NCI-H524 (cell line): ENCODE results near the gene KIF17.

Experiments
- DNase-seq, 2 experiments: peaks; one replicate each; lab custom pipeline; 2025; lab: John Stamatoyannopoulos, UW

KIF17 gene

GRCh38 chr1:20660847-20661206 lies 57.0 kb downstream of the KIF17 start:
- DNase-seq = no peak

DNA sequence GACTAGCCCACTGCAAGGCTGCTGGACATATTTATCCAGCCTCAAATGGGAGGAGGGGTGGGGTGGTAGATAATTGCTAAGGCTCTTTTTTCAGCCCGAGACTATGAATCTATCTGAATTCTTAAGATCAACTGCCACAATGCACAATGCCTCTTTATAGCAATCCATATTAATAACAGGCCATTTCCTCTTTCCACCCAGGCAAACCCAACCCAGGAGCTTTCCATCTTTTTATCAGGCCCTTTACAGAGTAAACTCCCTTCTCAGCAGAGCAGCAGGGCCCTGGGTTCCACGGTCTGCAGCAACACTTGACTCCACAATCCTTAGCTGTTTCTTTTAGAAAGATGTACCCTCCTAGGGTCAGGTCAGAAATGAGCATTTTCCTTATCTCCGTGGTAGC lies 57.4 kb downstream of the KIF17 start:
- DNase-seq = no peak

DNA sequence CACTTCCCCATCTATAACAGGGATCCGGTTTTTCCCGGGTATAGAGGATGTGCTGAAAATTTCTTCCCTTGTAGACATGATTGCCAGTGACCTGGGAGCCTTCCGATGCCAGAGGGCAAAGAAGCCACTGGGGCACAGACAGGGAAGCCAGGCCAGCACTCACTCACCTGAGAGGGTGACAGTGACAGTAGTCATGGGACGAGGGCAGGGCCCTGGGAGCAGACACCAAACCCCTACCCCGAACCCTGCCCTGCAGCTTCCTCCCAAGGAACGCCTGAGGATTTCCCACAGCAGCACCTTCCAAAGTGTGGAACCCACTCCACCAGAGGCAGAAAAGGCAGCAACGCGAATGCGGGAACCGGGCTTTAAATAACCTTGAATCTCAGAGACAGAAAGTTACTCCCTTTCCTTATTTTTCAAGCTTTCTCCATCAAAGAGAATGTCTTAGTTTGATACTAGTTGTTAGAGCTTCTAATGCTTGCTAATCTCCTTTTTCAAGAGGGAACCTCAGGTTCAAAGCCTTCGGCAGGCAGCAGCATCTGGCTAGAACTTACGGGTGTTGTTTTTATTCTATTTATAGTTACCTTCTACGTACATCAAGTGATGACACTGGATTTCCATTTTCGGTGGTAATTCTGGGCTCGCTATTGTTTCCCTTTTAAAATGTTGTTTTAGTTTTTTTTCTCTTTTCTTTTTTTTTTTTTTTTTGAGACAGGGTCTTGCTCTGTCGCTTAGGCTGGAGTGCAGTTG lies 59.5 kb downstream of the KIF17 start:
- DNase-seq = no peak

DNA sequence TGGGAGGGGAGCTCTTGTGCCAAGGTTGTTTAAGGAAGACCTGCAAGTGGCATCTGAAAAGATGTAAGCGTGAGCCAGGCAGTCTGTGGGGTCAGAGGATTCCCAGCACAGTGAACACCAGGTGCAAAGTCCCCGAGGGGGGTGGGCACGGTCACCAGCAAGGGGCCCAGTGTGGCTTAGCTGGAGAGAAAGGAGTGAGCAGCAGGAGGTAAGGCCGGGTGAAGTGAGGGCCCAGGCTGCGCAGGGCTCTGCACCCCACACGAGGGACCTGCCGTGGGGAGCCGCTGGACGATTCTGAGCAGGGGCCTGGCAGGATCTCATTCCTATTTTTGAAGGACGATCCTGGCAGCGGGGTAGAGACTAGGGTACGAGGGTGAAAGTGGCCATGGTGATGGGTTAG lies 60.8 kb downstream of the KIF17 start:
- DNase-seq = no peak

DNA sequence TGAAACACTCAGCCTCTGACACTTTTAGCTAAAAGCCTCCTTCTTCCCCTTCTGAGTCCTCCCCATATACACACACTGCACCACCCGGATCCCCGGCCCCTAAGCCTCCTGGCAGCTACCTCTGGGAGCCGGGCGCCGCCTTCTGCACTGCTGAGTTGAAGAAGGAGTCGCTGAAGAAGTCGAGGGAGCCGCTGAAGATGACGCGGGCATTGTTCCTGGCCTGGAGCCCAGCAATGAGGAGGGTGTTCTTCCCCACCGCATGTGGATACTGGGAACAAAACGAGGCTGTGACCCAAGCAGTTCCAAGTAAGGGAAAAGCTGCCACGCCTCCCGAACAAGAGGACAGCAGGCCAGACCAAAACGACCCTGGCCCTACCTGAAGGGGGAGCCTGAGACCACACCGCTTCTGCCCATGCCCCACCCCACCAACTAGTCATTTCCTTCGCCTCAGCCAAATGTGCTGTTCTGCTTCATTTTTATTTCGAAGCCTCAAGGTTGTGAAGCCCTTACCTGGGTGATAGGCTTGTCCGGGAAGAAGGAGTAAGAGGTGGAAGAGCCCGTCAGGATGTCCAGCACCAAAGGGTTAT lies 63.6 kb downstream of the KIF17 start:
- DNase-seq = no peak

GRCh38 chr1:20652300-20652699 lies 65.5 kb downstream of the KIF17 start:
- no peak for DNase-seq

GRCh38 chr1:20648946-20649345 lies 68.9 kb downstream of the KIF17 start:
- no peak for DNase-seq

DNA sequence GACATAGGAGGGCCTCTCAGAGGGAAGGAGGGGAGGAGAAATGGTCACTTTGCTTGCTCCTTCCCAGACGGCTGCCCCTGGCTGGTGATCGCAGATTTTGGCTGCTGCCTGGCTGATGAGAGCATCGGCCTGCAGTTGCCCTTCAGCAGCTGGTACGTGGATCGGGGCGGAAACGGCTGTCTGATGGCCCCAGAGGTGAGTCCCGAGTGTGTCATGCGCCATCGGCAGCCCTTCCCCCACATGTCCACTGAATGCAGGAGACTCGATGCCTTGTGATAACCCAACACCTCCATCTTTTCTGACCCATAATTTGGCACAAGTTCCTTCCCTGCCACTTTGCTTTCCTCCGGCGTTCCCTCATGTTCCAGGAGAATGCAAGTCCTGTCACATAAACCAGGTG lies 69.4 kb downstream of the KIF17 start:
- DNase-seq = no peak

GRCh38 chr1:20645414-20645813 lies 72.4 kb downstream of the KIF17 start:
- DNase-seq = no peak

DNA sequence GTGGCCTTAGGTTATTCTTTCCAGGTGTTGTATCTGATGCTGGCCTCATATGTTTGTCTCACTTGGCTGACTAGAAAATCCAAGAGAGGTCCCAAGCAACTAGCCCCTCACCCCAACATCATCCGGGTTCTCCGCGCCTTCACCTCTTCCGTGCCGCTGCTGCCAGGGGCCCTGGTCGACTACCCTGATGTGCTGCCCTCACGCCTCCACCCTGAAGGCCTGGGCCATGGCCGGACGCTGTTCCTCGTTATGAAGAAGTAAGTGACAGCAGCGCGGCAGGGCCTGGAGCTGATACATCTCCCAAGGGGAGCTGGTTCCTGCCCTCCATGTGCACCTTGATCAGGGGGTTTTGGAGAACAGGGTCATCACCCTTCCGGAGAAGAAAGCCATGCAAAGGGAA lies 73.4 kb downstream of the KIF17 start:
- no peak for DNase-seq

GRCh38 chr1:20643080-20643479 lies 74.7 kb downstream of the KIF17 start:
- no peak for DNase-seq

- no peak for DNase-seq
Measured at GRCh38 chr1:20641975-20642374, 75.8 kb downstream of the KIF17 start.

GRCh38 chr1:20640183-20640597 lies 77.6 kb downstream of the KIF17 start:
- peak in 1 of 2 experiments; percentile 47 for DNase-seq

GRCh38 chr1:20636785-20637347 lies 80.9 kb downstream of the KIF17 start:
- no peak for DNase-seq

- peak in 1 of 2 experiments; percentile 24 for DNase-seq
Measured at GRCh38 chr1:20634594-20635084, 83.2 kb downstream of the KIF17 start.

DNA sequence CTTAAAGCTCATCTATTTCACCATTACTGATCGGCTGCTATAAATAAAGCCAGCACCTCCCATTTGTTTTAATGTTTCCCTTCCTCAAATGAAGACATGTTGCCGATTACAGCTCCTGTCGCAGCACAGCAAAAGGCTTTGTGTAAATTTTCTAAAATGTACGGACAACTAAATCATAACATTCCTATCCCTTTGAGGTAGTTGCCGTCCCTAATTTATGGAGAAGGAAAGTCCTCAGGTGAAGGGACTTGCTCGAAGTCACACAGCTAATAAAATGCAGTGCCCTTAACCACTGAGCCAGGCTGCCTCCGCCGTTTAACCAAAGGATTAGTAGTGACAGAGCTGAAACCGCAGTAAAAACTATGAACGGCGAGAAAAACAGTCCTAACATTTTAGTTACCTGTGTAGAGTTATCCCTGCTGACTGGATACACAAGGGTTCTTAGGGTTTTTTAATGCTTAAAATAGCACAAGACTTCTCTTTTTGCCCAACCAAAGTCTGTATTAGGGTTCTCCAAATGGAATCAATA lies 83.7 kb downstream of the KIF17 start:
- no peak for DNase-seq

GRCh38 chr1:20633190-20634064 lies 84.4 kb downstream of the KIF17 start, which contains the start of gene PINK1:
Gene PINK1, plus strand, starts transcription at chr1:20633458. Its CDS starts 91 bp downstream, at chr1:20633549.
- DNase-seq = peak; percentile 55 to 69

DNA sequence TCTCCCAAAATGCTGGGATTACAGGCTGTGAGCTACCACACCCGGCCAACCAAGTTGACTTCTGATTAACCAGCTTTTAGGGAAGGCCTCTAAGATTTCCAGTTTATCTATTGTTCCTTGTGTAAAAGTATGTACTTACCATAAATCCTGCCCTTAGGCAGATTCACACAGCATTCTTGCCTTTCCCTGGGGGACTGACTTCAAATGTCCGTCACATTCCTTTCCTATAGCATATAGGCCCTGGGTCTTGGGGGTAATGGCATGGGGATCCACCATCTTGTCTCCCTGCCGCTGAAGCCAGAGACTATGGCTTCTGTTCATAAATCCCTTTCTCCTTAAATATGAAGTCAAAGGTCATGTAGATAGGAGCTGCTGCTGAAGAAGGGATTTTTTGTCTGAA lies 85.4 kb downstream of the KIF17 start:
- DNase-seq = no peak

DNA sequence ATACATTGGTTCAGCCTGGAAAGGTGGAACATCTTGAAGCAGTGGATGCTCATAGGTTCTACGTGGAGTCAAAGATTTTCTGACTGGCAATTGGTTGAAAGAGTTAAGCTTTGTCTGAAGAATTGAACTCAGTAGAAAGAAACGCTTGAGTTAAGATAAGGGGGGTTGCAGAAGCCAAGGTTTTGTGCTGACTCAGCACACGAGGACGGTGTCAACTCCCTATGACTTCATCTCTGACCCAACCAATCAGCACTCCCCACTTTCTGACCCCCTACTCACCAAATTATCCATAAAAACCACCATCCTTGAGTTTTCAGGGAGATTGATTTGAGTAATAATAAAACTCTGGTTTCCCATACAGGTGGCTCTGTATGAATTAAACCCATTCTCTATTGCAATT lies 87.1 kb downstream of the KIF17 start:
- no peak for DNase-seq

DNA sequence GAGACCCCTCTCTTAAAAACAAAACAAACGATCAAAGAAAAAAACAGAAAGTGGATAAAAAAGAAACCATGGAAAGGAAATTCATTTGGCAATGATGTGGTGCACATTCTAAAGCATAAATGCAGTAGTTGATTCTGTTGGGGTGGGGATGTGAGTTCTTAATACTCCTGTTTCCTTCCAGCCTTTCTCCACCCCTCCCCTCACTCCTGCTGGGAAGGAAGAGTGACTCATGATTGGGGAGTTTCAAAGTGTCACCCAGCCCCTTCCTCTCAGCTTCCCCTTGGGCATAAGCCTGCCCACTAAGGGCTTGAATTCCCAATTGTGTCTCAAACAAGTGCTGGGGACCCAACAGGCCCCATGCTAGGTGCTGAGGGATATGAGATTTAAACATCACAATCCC lies 91.3 kb downstream of the KIF17 start:
- no peak for DNase-seq

- no peak for DNase-seq
Measured at GRCh38 chr1:20626098-20626427, 91.7 kb downstream of the KIF17 start.
